ENCODE data around the gene KXD1. TPM values are rescaled to one million over a fixed set of nuclear protein-coding genes. Genes with fewer than 3 reads are reported as not detected.

KXD1 gene
- total and polyA plus RNA-seq, 10 of the 15 experiments (the other 5 are each of a cell fraction or from before 2014, with no cell fraction given), result 27.5 to 209 (median 129) TPM

- peaks cover 25% of the 10 kb centered on the region for H3K4me1 ChIP-seq (ENCODE audit: control insufficient read depth, insufficient read depth, low read length)
- ChIA-PET CTCF (interaction anchor here (1.2 to 2.6 kb wide), 2 partner anchors 20 to 48 kb away, joined by 3 to 17 read pairs; partner anchors contain the start of genes FKBP8 and UBA52), RAD21 (ENCODE audit: unreplicated experiment) (interaction anchor here (0.6 kb wide), 1 partner anchor 110 kb away, joined by 3 read pairs; no protein-coding TSS in a partner anchor), POLR2A (interaction anchor here (1.3 kb wide), 1 partner anchor 35 kb away, joined by 8 read pairs; the partner anchor contains the start of gene KXD1), SMC1A (ENCODE audit: uncharacterized antibody, unreplicated experiment) (interaction anchor here (1.2 to 2.3 kb wide), 2 partner anchors 35 to 71 kb away, joined by 3 to 11 read pairs; partner anchors contain the start of genes ELL and KXD1)
- no peak for ATAC-seq
- no peak overlapping the region for H2AFZ ChIP-seq (ENCODE audit: control insufficient read depth, low read depth, low read length)
- TF ChIP-seq SRF (IDR thresholded peaks at IDR 0.05; ENCODE audit: low read depth in 2 of 2, low read length in 2 of 2) (no peak), E2F4 (IDR thresholded peaks at IDR 0.05; ENCODE audit: low read depth, low read length) (no peak), PML (IDR thresholded peaks at IDR 0.05; ENCODE audit: low read length) (no peak), MYB (IDR thresholded peaks at IDR 0.05; ENCODE audit: borderline replicate concordance, low read depth, low read length) (no peak), SMAD1 (IDR thresholded peaks at IDR 0.05; ENCODE audit: low read depth, partially characterized antibody) (no peak), CREM (IDR thresholded peaks at IDR 0.05; ENCODE audit: low read depth) (no peak), ZNF274 (IDR thresholded peaks at IDR 0.05; ENCODE audit: insufficient read depth, insufficient read length) (no peak), STAT3 (IDR thresholded peaks at IDR 0.05; ENCODE audit: low read depth, low read length) (no peak), MTA2 (IDR thresholded peaks at IDR 0.05; ENCODE audit: low read depth) (no peak), BMI1 (IDR thresholded peaks at IDR 0.05; ENCODE audit: borderline replicate concordance) (no peak), POLR2AphosphoS2 (IDR thresholded peaks at IDR 0.05; ENCODE audit: low read depth, low read length) (no peak), IRF5 (IDR thresholded peaks at IDR 0.05; ENCODE audit: borderline replicate concordance) (no peak), MTA3 (IDR thresholded peaks at IDR 0.05; ENCODE audit: borderline replicate concordance, low read length) (no peak), LARP7 (IDR thresholded peaks at IDR 0.05) (no peak), ZNF622 (IDR thresholded peaks at IDR 0.05) (no peak), BCL11A (IDR thresholded peaks at IDR 0.05; ENCODE audit: low read depth, low read length) (no peak), NR2C1 (IDR thresholded peaks at IDR 0.05) (no peak), SPI1 (IDR thresholded peaks at IDR 0.05; ENCODE audit: borderline replicate concordance, insufficient read depth, low read depth, low read length) (no peak)
- peaks cover 2% of the 10 kb centered on the region in 2 experiments; a peak in 1 of 4 replicates for H3K27me3 ChIP-seq (replicated peaks in 1 of 2; ENCODE audit: control insufficient read depth in 2 of 2, insufficient read depth in 2 of 2, low read length in 1 of 2)
- H4K20me1 ChIP-seq (ENCODE audit: control insufficient read depth, insufficient read depth), result no peaks in the 10 kb centered on the region; the same call in 1 of the 2 replicates
- BruUV-seq (replicated peaks), result no TSS peak
- H3K36me3 ChIP-seq (ENCODE audit: control insufficient read depth in 2 of 2, insufficient read depth in 2 of 2, low read length in 1 of 2), result peaks cover 0 to 3% of the 10 kb centered on the region in 2 experiments; a peak in 1 of 4 replicates
- H3K27ac ChIP-seq (ENCODE audit: control insufficient read depth, insufficient read depth), result no peak overlapping the region
- intact Hi-C loops (cut with micrococcal nuclease; ENCODE audit: unreplicated experiment), result loop anchor here (5.0 kb wide), 1 partner anchor 240 kb away; the partner anchor contains the start of gene UPF1
- H3K4me2 ChIP-seq (ENCODE audit: control insufficient read depth, insufficient read depth), result no peak overlapping the region
- peaks cover 4% of the 10 kb centered on the region; the same call in 1 of the 2 replicates for H3K79me2 ChIP-seq (ENCODE audit: control insufficient read depth, insufficient read depth, low read length)
- no peak for FAIRE-seq
- no peaks in the 10 kb centered on the region for H3K9me3 ChIP-seq (replicated peaks; ENCODE audit: control insufficient read depth, insufficient read depth, low read length)
- no peak overlapping the region for H3K4me3 ChIP-seq
- no peak for DNase-seq (ENCODE audit: low read depth, low spot score)
- 91% methylated on average over 22 of the region's 22 CpGs for WGBS (ENCODE audit: insufficient coverage, insufficient replicate concordance, low lambda C conversion rate, missing lambda C conversion rate)
- no peak overlapping the region for H3K9ac ChIP-seq (ENCODE audit: control insufficient read depth, insufficient read depth, low read length)
- in situ Hi-C loops (cut with MboI), result no loop called here
These were observed 34.2 kb downstream of the KXD1 start for GRCh38 chr19:18591735-18592385.
